HK-2 (cell line): Measurements from ENCODE around the gene ILDR2.
"Not testable (repeated sequence)": the region's sequence is repeated elsewhere in the genome, so short reads cannot be mapped to it uniquely, and the experiment has no call there.

Experiments
- DNase-seq: peaks from one replicate; pipeline ENCODE4 v3.0.0-alpha.2; 2018; ENCODE audit not compliant: unreplicated experiment

Gene ILDR2

DNA sequence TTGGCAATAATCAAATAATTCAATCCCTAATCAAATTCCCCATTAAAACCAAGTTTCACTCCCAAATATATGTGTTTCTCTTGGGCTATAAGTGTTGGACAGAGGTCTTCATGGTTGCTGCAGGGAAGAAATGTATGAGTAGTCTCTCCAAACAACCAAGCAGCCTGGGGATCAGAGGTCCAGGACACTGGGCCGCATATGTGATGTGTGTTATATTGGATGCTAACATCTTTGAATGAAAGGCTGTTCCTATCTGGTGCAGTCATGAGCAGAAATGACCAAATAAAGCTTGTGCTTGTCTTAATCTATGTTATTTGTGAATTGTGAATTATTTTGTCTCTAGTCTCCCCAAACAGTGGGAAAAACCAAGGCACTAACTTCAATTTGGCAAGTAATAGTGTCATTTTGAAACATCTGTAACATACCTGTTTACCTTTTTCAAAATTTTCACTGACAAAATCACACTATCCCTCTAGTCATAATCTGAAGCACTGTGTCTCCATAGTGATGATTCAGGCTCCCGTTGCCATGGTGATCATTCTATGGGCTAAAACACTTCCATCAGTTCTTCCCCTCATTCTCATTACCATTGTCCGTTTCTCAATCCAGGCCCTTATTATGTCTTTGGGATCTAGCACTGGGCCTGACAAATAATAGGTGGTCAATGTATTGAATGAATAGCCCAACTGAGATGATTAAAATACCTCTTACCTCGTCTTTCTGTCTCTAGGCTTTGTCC, 86.8 kb downstream of the ILDR2 start:
- DNase-seq, result no peak

DNA sequence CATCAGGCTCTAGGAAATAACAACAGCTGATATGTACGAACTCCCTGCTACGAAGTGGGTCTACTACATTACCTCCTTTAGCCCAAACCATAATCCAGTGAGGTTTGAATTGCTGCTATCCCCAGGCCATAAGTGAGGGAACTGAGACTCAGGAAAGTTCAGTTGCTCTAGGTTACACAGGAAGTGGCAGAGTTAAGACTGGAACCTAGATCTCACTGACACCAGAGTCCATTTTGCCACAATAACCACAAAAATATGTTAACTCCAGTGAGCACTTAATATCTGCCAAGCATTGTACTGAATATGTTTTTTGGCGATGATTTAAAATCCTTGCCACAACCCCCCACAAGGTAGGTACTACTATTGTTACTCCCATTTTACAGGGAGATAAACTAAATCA, 90.4 kb downstream of the ILDR2 start:
- no peak for DNase-seq

DNA sequence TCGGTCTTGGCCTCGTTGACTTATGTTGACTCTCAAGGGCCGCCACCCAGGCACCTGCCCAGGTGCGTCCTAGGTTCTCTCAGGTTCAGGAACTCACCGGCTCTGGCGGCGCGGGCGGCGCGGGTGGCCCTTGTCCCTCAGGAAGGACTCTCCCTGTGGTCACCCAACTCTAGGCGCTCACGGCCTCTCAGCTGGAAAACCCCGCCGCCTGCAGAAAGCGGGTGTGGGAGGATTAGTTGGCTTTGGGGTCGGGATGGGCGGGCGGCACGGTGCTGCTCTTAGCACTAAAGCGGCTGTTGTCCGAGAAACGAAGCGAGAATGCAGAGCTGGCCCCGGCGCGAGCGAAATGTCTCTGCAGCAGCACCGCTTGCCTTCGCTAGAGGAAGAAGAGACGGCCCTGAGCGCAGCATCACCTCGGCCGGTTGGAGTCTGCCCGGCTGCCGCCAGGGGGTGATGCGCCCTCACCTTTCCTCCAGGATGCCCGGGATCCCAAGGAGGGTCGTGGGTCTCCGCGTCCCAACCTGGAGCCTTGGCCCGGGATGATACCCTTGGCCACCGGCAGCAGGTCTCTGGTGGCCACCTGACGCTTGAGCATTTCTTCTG, 91.2 kb downstream of the ILDR2 start:
- no peak for DNase-seq

DNA sequence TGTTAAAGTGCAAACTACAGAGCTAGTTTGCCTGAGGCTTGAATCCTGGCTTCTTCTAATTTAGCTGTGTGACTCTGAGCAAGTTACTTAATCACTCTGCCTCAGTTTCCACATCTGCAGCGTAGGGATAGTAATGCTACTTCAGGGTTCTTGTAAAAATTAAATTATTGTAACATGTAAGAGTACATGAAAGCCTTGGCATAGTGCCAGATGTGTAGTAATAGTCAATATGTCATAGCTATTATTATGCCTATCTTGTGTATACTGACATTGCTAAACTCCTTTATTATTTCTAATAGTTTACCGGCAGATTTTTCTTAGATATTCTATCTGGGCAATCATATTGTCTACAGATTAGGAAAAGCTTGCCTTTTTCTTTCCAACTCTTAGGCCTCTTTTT, 92.4 kb downstream of the ILDR2 start:
- no peak for DNase-seq

DNA sequence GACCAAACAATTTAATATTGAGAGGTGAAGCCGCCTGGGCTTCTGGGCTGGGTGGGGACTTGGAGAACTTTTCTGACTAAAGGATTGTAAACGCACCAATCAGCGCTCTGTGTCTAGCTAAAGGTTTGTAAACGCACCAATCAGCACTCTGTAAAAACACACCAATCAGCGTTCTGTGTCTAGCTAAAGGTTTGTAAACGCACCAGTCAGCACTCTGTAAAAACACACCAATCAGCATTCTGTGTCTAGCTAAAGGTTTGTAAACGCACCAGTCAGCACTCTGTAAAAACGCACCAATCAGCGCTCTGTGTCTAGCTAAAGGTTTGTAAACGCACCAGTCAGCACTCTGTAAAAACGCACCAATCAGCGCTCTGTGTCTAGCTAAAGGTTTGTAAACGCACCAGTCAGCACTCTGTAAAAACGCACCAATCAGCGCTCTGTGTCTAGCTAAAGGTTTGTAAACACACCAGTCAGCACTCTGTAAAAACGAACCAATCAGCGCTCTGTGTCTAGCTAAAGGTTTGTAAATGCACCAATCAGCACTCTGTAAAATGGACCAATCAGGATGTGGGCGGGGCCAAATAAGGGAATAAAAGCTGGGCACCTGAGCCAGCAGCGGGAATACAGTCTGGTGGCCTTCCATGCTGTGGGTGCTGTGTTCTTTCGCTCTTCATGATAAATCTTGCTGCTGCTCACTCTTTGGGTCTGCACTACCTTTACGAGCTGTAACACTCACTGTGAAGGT, 97.0 kb downstream of the ILDR2 start:
- DNase-seq, result not testable (repeated sequence)

DNA sequence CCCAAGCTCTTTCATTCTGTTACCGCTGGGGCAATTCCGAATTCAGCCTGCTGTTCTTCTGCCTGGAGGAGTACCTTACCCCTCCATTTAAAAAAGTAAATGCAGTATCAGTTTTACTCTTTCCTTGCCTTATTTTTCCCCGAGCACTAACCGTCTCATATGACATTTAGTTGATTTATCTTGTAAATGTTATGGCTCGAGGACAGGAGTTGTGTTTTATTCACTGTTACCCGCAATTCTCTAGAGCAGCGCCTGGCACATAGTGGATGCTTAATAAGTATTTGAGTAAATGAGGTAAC, 98.9 kb downstream of the ILDR2 start:
- no peak for DNase-seq

DNA sequence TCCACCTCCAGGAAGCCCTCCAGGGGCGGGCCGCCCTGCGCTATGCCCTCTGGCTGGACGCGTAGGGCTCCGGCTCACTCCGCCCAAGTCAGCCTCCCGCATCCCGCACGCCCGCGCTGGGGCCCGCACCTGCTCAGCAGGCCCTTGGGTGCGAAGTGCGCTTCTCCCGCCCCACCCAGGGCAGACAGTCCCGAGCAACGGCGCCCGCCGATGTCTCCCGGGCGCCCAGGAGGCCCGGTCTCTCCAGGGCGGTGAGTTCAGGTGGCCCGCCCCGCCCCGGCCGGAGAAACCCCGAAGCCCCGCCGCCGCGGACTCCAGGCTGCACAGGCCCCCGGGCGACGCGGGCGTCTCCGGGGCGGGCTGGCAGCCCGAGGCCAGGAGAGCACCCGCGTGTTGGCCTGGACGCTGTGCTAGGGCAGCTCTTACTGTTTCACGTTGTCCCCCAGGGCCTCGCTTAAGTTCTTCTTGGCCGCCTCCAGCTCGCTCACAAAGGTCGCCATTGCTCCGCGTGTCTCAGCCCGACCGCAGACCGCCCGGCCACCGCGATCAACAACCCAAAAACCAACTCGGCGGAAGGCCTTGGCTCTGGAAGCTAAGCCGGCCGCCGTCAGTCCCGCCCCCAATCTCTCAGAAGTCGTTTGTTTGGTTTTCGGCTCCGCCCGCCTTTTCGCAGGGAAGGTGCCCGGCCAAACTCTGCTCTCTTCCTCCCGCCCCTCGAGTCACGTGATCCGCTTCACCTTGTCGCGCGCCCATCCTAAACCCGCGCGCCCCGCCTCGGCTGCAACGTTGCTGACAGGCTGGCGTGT, 99.4 kb downstream of the ILDR2 start, which contains the start of gene TADA1:
Gene TADA1 (minus strand): TSS at position 531 of the 806 bp plus-strand sequence. CDS start 31 bp downstream, at position 500.
- DNase-seq, result peak; percentile 98

DNA sequence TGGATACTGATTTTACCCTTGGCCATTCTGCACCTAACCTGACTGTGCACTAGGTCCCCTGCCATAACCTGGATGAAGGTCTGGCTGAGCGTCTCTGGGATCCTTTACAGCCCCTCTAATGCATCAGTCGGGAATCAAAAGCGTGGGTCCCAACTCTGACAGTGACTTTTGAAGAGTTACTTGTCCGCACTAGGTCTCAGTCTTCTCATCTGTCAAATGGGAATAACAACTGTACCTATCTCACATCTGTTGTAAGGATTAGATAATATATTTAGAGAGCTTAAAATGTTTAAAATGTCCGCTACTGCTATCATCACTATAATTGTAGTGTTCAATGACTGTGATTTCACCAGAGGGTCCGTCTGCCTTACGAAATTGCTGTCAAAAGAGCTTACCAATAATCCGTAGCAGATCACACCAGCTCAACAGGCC, 100.0 kb downstream of the ILDR2 start:
- no peak for DNase-seq

DNA sequence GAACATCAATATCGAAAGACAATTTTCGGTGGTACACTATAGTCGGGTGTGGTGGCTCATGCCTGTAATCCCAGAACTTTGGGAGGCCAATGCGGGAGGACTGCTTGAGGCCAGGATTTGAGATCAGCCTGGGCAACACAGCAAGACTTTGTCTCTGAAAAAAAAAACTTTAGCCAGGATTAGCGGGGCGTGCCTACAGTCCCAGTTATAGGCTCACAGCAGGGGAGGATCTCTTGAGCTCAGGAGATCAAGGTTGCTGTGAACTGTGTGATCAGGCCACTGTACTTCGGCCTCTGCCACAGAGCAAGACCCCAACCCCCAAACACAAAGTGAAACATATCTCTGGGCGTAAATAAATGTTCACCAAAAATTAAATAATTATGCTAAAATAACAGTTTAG, 100.9 kb downstream of the ILDR2 start:
- no peak for DNase-seq

DNA sequence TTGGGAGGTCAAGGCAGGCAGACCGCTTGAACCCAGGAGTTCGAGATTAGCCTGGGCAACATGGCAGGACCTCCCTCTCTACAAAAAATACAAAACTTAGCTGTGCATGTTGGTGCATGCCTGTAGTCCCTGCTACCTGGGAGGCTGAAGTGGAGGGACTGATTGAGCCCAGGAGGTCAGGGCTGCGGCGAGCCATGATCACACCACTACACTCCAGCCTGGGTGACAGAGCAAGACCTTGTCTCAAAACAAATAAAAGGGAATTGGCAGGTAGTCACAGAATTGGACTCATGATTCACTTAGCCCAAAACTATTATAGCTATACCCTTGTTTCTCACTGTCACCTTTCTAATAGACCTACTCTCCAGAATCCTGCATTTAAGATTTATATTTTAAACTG, 104.8 kb downstream of the ILDR2 start:
- no peak for DNase-seq

DNA sequence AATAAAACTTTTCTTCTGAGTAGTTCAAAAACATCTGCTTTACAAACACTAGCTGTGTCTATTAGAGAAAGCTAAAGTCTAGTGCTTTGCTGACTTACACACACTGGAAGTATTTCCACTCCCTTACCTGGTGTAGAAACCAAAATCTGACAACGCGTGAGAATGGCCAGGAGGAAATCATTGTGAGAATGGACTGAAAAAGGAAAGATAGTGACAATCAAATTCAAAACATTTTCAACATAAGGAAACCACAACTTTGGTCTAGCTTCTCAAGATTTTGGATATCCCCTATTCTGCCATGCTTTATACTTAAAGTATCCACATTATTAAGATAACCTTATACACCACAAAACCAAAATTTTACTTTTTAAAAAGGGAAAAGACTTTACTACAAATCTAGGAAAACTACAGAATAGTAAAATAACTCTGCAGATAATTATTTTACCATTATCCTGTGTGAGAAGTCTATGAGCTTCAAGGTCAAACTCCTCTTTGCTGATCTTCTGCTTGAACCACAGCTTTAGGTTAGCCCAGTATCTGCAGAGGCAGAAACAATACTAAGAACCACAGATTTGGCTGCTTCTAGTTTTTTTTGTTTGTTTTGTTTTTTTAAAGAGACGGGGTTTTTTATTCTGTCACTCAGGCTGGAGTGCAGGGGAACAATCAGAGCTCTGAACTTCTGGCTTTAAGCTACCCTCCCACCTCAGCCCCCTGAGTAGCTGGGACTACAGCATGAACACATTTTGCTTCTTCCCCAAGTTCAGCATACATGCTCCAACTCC, 105.8 kb downstream of the ILDR2 start:
- no peak for DNase-seq

DNA sequence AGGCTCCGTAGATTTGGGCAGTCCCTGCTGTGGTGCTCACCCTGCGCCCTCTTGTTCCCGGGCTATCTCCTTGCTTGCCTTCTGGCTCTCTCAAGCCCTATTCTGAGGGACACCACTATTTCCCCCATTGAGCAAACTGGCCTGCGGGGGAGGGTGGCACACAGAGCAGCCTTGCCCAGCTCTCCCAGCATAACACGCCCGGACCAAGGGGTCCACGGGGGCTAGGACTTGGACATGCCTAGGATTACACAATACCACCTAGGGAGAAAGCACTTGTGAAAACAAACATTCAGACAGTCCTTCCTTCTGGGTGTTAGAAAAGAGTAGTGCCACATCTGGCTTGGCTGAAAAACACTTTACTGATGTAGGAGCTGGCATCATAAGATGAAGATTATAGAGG, 106.7 kb downstream of the ILDR2 start:
- no peak for DNase-seq

DNA sequence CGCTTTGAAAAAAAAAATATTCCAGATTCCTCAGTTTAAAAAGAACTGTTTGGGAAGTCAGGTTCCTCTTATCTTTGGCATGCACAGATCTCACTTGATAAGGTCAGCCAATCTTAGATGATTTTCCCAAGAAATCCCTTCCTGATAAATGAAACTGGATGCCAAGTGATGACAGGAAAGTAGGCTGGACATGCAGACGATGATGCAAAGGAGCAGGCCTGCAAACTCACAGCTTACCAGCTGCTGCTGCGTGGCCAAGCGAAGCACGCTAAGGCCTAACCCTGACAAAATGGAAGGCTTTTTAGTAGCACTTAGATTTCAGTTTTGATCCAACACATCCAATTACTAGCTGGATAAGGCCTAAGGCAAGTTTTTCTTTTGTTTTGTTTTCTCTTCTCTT, 109.4 kb downstream of the ILDR2 start:
- DNase-seq, result no peak

DNA sequence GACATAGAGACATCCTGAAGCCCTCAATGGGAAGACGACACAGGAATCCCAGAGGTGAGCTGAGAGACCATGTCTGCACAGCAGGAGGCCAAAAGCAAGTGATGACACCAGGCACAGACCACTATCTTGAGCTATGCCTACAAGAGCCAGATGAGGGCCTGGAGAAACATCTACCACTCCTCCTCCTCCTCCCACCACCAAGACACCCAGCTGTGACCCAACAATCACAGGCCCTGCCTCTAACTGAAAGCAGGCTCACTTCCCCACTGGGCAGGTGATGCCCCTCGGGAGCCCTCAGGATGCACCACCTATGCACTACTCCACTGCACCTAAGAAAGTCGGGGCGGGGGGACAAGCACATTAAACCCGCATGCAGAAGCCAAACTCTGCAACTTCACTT, 115.7 kb downstream of the ILDR2 start:
- DNase-seq, result no peak

DNA sequence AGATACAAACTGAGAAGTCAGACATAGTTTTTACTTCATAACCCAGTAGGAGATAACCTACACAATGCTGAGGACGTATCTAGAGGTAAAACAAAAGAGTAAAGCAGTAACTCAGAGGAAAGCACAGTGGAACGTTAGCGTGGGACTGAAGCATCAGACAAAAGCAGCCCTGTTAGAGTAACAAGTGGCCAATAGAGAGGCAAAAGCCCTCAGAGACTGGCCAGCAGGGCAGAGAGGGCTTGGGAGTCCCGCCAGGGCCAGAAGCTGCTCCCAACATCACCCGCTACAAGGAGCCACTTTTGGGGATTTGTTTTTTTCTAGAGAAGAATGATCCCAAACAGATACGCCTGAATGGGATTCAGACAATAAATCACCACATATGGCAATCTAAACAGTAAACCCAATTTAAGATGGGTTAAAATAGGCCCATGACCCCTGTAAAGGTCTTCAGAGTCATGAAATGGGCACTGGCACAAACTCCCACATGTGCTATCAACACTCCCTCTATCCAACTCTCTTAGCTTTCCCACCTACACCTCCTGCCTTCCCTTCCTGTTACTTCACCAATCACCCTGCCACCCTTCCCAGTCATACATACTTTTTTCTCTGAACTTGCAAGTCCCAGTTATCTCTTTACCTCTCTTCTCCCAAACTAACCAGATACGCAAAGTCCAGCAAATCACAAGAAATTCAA, 116.5 kb downstream of the ILDR2 start:
- no peak for DNase-seq
